ENCODE results near the gene PITRM1. TPM values are rescaled to one million over a fixed set of nuclear protein-coding genes. Genes with fewer than 3 reads are reported as not detected.
"Not testable (repeated sequence)": the region's sequence is repeated elsewhere in the genome, so short reads cannot be mapped to it uniquely, and the experiment has no call there.

Gene PITRM1, protein sequence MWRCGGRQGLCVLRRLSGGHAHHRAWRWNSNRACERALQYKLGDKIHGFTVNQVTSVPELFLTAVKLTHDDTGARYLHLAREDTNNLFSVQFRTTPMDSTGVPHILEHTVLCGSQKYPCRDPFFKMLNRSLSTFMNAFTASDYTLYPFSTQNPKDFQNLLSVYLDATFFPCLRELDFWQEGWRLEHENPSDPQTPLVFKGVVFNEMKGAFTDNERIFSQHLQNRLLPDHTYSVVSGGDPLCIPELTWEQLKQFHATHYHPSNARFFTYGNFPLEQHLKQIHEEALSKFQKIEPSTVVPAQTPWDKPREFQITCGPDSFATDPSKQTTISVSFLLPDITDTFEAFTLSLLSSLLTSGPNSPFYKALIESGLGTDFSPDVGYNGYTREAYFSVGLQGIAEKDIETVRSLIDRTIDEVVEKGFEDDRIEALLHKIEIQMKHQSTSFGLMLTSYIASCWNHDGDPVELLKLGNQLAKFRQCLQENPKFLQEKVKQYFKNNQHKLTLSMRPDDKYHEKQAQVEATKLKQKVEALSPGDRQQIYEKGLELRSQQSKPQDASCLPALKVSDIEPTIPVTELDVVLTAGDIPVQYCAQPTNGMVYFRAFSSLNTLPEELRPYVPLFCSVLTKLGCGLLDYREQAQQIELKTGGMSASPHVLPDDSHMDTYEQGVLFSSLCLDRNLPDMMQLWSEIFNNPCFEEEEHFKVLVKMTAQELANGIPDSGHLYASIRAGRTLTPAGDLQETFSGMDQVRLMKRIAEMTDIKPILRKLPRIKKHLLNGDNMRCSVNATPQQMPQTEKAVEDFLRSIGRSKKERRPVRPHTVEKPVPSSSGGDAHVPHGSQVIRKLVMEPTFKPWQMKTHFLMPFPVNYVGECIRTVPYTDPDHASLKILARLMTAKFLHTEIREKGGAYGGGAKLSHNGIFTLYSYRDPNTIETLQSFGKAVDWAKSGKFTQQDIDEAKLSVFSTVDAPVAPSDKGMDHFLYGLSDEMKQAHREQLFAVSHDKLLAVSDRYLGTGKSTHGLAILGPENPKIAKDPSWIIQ
- total RNA-seq = 10 to 100 TPM; 56.5 to 90.8 (median 85.4) TPM
- 10 to 100 TPM; 35.1 to 56.0 TPM for polyA plus RNA-seq
- total RNA-seq = 160 reads per million, percentile 91 among the genes with 10 or more reads in this experiment

DNA sequence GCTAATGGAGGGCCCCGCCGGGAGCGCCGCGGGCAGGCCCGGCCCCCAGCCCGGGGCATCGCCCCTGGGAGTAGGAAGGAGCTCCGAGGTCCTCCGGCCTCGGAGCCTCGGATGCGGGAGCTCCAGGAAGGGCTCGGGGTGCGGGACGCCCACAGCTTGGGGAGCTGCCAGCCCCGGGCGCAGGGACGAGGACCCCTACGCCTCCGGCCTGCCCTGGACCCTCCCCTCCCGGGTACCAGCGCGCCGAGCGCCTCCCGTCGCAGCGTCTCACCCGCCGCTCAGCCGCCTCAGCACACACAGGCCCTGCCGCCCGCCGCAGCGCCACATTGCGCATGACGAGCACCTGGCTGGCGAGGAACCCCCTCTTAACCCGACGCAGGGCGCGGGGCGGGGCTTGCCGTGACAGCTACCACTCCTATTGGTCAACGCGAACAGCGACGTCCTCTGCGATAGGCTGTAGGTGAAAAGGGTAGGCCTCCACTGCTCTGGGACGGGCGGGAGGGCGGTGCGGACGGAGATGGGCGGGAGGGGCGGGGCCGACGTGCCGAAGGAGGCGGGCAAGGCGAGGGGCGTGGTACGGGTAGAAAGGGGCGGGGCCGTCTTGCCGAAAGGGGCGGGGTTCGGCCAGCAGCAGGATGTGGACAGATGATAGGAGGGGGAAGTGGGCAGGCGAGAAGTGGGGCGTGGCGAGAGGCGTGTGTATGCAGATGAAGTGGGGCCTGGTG, at the start of gene PITRM1:
TSS of gene PITRM1 (minus strand) at position 337 of the 725 bp plus-strand sequence. CDS start at position 327, 10 bp downstream.
- peaks cover 9 to 31% (median 23%) of the 10 kb centered on the region in 7 donors for H3K4me1 Mint-ChIP-seq

DNA sequence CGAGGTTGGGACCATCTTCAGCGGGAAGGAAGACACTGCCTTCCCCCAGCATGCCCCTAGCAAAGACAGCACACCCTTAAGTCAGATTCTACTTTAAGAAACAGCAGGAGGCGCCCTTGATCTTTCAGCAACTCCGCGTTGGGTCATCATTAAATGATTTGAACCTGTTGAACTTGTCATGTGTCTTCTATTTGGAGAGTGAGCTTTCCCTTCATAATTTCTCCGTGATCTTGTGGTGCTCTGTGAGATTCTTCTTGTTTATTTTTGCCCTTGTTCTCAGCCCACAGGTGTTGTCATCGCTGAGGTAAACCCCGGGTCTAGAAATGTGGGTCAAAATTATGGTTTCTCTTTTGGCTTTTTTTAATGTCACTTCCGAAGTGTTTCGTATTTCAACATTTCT, 49.5 kb upstream of the PITRM1 start:
- Mint-ChIP-seq H3K4me3 (no peak overlapping the region), H3K4me1 (peaks cover 0 to 2% (median 0%) of the 10 kb centered on the region in 7 donors), H3K9me3 (peaks cover 0 to 10% (median 0%) of the 10 kb centered on the region in 11 donors), H3K36me3 (peaks cover 0 to 4% (median 0%) of the 10 kb centered on the region in 5 donors), H3K27ac (no peak overlapping the region), H3K27me3 (peaks cover 0 to 13% (median 10%) of the 10 kb centered on the region in 5 donors)
- Histone ChIP-seq H3K36me3 (ENCODE audit: control insufficient read depth in 2 of 3, insufficient read depth in 3 of 3, low read length in 3 of 3) (no peaks in the 10 kb centered on the region), H3K4me1 (ENCODE audit: control insufficient read depth in 2 of 2, insufficient read depth in 2 of 2, low read length in 2 of 2) (peaks cover 0 to 2% of the 10 kb centered on the region in 2 donors), H3K4me3 (ENCODE audit: low read length) (no peak overlapping the region), H3K27me3 (ENCODE audit: control insufficient read depth in 2 of 2, insufficient read depth in 2 of 2, low read length in 2 of 2) (no peaks in the 10 kb centered on the region), H3K9me3 (ENCODE audit: control insufficient read depth in 2 of 3, low read length in 3 of 3) (no peaks in the 10 kb centered on the region), H3K27ac (ENCODE audit: low read depth, low read length) (no peak overlapping the region)
- POLR2A ChIA-PET = no interaction called here
- intact Hi-C loops (cut with micrococcal nuclease) = no loop called here
- peak; percentile 24 for ATAC-seq
- CTCF ChIA-PET = no interaction called here
- no peak for DNase-seq

More for the DNA sequence above, at the start of gene PITRM1:
- H3K27me3 ChIP-seq (ENCODE audit: control insufficient read depth in 2 of 2, insufficient read depth in 2 of 2, low read length in 2 of 2) = no peaks in the 10 kb centered on the region
- Mint-ChIP-seq H3K27ac (peak within 1 kb of the TSS; percentile 64 to 93 (median 88)), H3K27me3 (peaks cover 0 to 33% (median 0%) of the 10 kb centered on the region in 5 donors), H3K4me3 (peak within 1 kb of the TSS; percentile 73 to 95 (median 88)), H3K36me3 (peaks cover 4 to 14% (median 5%) of the 10 kb centered on the region in 5 donors), H3K9me3 (peaks cover 0 to 3% (median 0%) of the 10 kb centered on the region in 11 donors)
- CTCF ChIA-PET = no interaction called here
- peaks cover 5 to 6% of the 10 kb centered on the region in 2 donors for H3K4me1 ChIP-seq (ENCODE audit: control insufficient read depth in 2 of 2, insufficient read depth in 2 of 2, low read length in 2 of 2)
- POLR2A ChIA-PET = interaction anchor here (0.9 to 1.2 kb wide), 4 partner anchors 9 to 612 kb away, joined by 3 to 4 read pairs (median 4); partner anchors contain the start of gene KLF6
- peak within 1 kb of the TSS; percentile 82 for H3K27ac ChIP-seq (ENCODE audit: low read depth, low read length)
- no peaks in the 10 kb centered on the region for H3K9me3 ChIP-seq (ENCODE audit: control insufficient read depth in 2 of 3, low read length in 3 of 3)
- peak within 1 kb of the TSS; percentile 77 for H3K4me3 ChIP-seq (ENCODE audit: low read length)
- ATAC-seq = peak; percentile 92
- DNase-seq = peak; percentile 98 to 99 (median 99)
- H3K36me3 ChIP-seq (ENCODE audit: control insufficient read depth in 2 of 3, insufficient read depth in 3 of 3, low read length in 3 of 3) = peaks cover 0 to 24% (median 15%) of the 10 kb centered on the region in 3 experiments
- intact Hi-C loops (cut with micrococcal nuclease) = loop anchor here (1.0 to 10.0 kb wide), 7 partner anchors 14 to 1655 kb away; partner anchors contain the start of gene AKR1E2 (in 1 of the 2)

DNA sequence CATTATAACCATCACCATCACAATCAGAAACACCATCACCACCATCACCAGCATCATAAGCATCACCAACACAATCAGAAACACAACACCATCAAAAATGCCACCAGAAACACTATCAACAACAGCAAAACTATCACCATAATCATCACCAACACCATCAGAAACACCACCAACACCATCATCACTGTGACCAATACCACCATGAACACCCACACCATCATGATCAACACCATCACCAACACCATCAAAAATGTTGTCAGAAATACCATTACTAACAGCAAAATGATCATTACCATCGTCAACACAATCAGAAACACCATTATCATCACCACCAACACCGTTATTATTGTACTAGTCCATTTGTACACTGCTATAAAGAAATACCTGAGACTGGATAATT, 49.0 kb upstream of the PITRM1 start:
- POLR2A ChIA-PET; intact Hi-C loops (cut with micrococcal nuclease); ATAC-seq; H3K4me1 ChIP-seq (ENCODE audit: control insufficient read depth in 2 of 2, insufficient read depth in 2 of 2, low read length in 2 of 2); CTCF ChIA-PET; H3K9me3 ChIP-seq (ENCODE audit: control insufficient read depth in 2 of 3, low read length in 3 of 3); H3K4me1 Mint-ChIP-seq; H3K4me3 ChIP-seq (ENCODE audit: low read length); H3K36me3 ChIP-seq (ENCODE audit: control insufficient read depth in 2 of 3, insufficient read depth in 3 of 3, low read length in 3 of 3); H3K27ac ChIP-seq (ENCODE audit: low read depth, low read length); H3K4me3 Mint-ChIP-seq; H3K36me3 Mint-ChIP-seq; H3K9me3 Mint-ChIP-seq; DNase-seq; H3K27me3 ChIP-seq (ENCODE audit: control insufficient read depth in 2 of 2, insufficient read depth in 2 of 2, low read length in 2 of 2); H3K27ac Mint-ChIP-seq: not testable (repeated sequence)
- H3K27me3 Mint-ChIP-seq = peaks cover 0 to 11% (median 8%) of the 10 kb centered on the region in 5 donors

DNA sequence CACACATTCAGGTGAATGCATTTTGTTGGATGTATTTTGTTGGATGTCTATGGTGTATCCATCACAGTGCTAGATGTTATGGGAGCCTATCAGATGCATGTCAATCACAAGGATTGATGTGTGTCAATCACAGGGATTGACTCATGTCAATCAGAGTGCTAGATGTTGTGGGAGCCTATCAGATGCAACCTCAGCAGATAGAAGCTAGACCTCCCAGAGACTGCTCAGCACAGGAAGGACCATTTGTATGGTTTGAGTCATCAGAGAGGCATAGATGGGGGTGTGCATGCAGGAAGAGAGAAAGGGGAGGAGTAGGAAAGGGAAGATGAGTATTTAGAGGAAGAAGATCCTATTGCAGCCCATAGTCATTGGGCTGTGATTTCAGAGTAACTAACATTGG, 48.3 kb upstream of the PITRM1 start:
- H3K4me3 Mint-ChIP-seq = no peak overlapping the region
- Histone ChIP-seq H3K4me3 (ENCODE audit: low read length) (no peak overlapping the region), H3K27me3 (ENCODE audit: control insufficient read depth in 2 of 2, insufficient read depth in 2 of 2, low read length in 2 of 2) (no peaks in the 10 kb centered on the region), H3K27ac (ENCODE audit: low read depth, low read length) (no peak overlapping the region), H3K9me3 (ENCODE audit: control insufficient read depth in 2 of 3, low read length in 3 of 3) (no peaks in the 10 kb centered on the region), H3K4me1 (ENCODE audit: control insufficient read depth in 2 of 2, insufficient read depth in 2 of 2, low read length in 2 of 2) (no peaks in the 10 kb centered on the region), H3K36me3 (ENCODE audit: control insufficient read depth in 2 of 3, insufficient read depth in 3 of 3, low read length in 3 of 3) (no peaks in the 10 kb centered on the region)
- ChIA-PET POLR2A (interaction anchor here (0.6 kb wide), 1 partner anchor 10 kb away, joined by 4 read pairs; no protein-coding TSS in a partner anchor), CTCF (no interaction called here)
- ATAC-seq (no peak), DNase-seq (no peak)
- peaks cover 0 to 10% (median 0%) of the 10 kb centered on the region in 11 donors for H3K9me3 Mint-ChIP-seq
- H3K27ac Mint-ChIP-seq = no peak overlapping the region
- intact Hi-C loops (cut with micrococcal nuclease) = no loop called here
- H3K36me3 Mint-ChIP-seq = peaks cover 0 to 4% (median 0%) of the 10 kb centered on the region in 5 donors
- peaks cover 0 to 2% (median 0%) of the 10 kb centered on the region in 7 donors for H3K4me1 Mint-ChIP-seq
- H3K27me3 Mint-ChIP-seq = peaks cover 0 to 11% (median 10%) of the 10 kb centered on the region in 5 donors

DNA sequence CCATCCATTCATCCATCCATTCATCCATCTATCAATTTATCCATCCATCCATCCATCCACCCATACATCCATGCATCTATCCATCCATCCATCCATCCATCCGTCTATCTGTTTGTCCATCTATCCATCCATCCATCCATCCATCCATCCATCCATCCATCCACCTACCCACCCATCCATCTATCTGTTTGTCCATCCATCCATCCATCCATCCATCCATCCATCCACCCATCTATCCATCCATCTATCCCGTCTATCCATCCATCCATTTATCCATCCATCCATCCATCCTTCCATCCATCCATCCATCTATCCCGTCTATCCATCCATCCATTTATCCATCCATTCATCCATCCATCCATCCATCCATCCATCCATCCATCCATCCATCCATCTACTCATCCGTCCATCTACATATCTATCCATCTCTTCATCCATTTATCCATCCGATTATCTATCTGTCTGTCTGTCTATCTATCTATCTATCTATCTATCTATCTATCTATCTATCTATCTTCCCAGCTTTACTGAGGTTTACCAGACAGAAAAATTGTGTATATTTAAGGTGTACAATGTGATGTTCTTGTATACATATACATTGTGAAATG, 46.5 kb upstream of the PITRM1 start:
- H3K9me3 Mint-ChIP-seq; H3K4me3 ChIP-seq (ENCODE audit: low read length); H3K4me3 Mint-ChIP-seq; H3K4me1 ChIP-seq (ENCODE audit: control insufficient read depth in 2 of 2, insufficient read depth in 2 of 2, low read length in 2 of 2); H3K27ac Mint-ChIP-seq; H3K36me3 ChIP-seq (ENCODE audit: control insufficient read depth in 2 of 3, insufficient read depth in 3 of 3, low read length in 3 of 3); H3K27me3 ChIP-seq (ENCODE audit: control insufficient read depth in 2 of 2, insufficient read depth in 2 of 2, low read length in 2 of 2); H3K36me3 Mint-ChIP-seq; intact Hi-C loops (cut with micrococcal nuclease); H3K4me1 Mint-ChIP-seq; ATAC-seq; CTCF ChIA-PET; DNase-seq; H3K9me3 ChIP-seq (ENCODE audit: control insufficient read depth in 2 of 3, low read length in 3 of 3); H3K27ac ChIP-seq (ENCODE audit: low read depth, low read length); POLR2A ChIA-PET: not testable (repeated sequence)
- H3K27me3 Mint-ChIP-seq = peaks cover 3 to 11% (median 10%) of the 10 kb centered on the region in 5 donors
